GM12878 (cell line): Measurements from ENCODE around the gene YAP1. TPM values are rescaled to one million over a fixed set of nuclear protein-coding genes. Genes with fewer than 3 reads are reported as not detected.

ENCODE experiments used
- ATAC-seq: fragments of 200-7000 bp; cut with Tn5 transposase; 3 replicates; pipeline ENCODE4 v1.9.1; 2020; ENCODE audit warnings: mild to moderate bottlenecking, moderate library complexity
- BruUV-seq: library from RNA; stranded (reverse); fragments of 400-500 nt; replicated peaks from 2 replicates; lab custom pipeline; 2021; lab: Mats Ljungman, UMichigan
- CTCF ChIA-PET: fragments of 300-600 bp; sonication (Branson Sonifier 250); formaldehyde crosslinking; extraction: SDS; loops from one replicate; lab custom pipeline; 2021; ENCODE audit warnings: inconsistent platforms; lab: Yijun Ruan, JAX
- POLR2A ChIA-PET: fragments of 350-600 bp; formaldehyde crosslinking; extraction: SDS; loops from one replicate; lab custom pipeline; 2021; ENCODE audit warnings: inconsistent platforms; lab: Charles Lee
- RAD21 ChIA-PET: fragments of 300-600 bp; sonication (Branson Sonifier 250); formaldehyde crosslinking; loops from one replicate; lab custom pipeline; 2023; ENCODE audit warnings: antibody characterized with exemption; ENCODE audit not compliant: unreplicated experiment; lab: Charles Lee
- SMC1A ChIA-PET: fragments of 300-600 bp; sonication (Branson Sonifier 250); formaldehyde crosslinking; loops from one replicate; lab custom pipeline; 2023; ENCODE audit not compliant: unreplicated experiment, uncharacterized antibody; lab: Charles Lee
- DNase-seq: peaks from one replicate; pipeline ENCODE4 v3.0.0-alpha.2; 2011; ENCODE audit warnings: low read depth, low spot score
- FAIRE-seq: peaks from 3 replicates; lab custom pipeline; 2011; peaks lifted over from hg19 to GRCh38; lab: Jason Lieb, UNC
- H2AFZ ChIP-seq: 2 replicates; pipeline ENCODE4 v1.6.0; 2011; ENCODE audit warnings: low read depth, low read length, control low read depth; ENCODE audit not compliant: control insufficient read depth
- H3K27ac ChIP-seq: 2 replicates; pipeline ENCODE4 v1.5.1; 2011; ENCODE audit warnings: control low read depth; ENCODE audit not compliant: control insufficient read depth, insufficient read depth
- H3K27me3 ChIP-seq, 2 experiments: replicated peaks in 1 of 2; 2 replicates each; pipeline versions ENCODE4 v1.6.0 to v1.6.1; 2011; ENCODE audit warnings: low read length in 1 of 2; ENCODE audit not compliant: control insufficient read depth in 2 of 2, insufficient read depth in 2 of 2
- H3K36me3 ChIP-seq, 2 experiments: 2 replicates each; pipeline ENCODE4 v1.5.1; 2011; ENCODE audit warnings: low read length in 1 of 2; ENCODE audit not compliant: control insufficient read depth in 2 of 2, insufficient read depth in 2 of 2
- H3K4me1 ChIP-seq: 2 replicates; pipeline ENCODE4 v1.6.1; 2011; ENCODE audit warnings: mild to moderate bottlenecking, low read length, moderate library complexity, mixed read lengths; ENCODE audit not compliant: control insufficient read depth, insufficient read depth
- H3K4me2 ChIP-seq: 2 replicates; pipeline ENCODE4 v1.6.0; 2011; ENCODE audit warnings: control low read depth; ENCODE audit not compliant: control insufficient read depth, insufficient read depth
- H3K4me3 ChIP-seq: fragments of 200-600 bp; sonication (generic); 2 replicates; pipeline ENCODE4 v1.5.1; 2016
- H3K79me2 ChIP-seq: 2 replicates; pipeline ENCODE4 v1.6.0; 2011; ENCODE audit warnings: low read length; ENCODE audit not compliant: control insufficient read depth, insufficient read depth
- H3K9ac ChIP-seq: 2 replicates; pipeline ENCODE4 v1.8.0; 2011; ENCODE audit warnings: low read length, control low read depth, mixed read lengths; ENCODE audit not compliant: control insufficient read depth, insufficient read depth
- H3K9me3 ChIP-seq: replicated peaks from 3 replicates; pipeline ENCODE4 v1.5.1; 2011; ENCODE audit warnings: mild to moderate bottlenecking, low read length; ENCODE audit not compliant: control insufficient read depth, insufficient read depth
- H4K20me1 ChIP-seq: 2 replicates; pipeline ENCODE4 v1.6.0; 2011; ENCODE audit not compliant: control insufficient read depth, insufficient read depth
- ATF7 ChIP-seq: fragments of 450-650 bp; IDR thresholded peaks from 2 replicates; pipeline ENCODE4 v1.6.1; 2016; ENCODE audit warnings: low read depth, mild to moderate bottlenecking
- BMI1 ChIP-seq: fragments of 450-650 bp; IDR thresholded peaks from 2 replicates; pipeline ENCODE4 v1.6.1; 2016; ENCODE audit warnings: mild to moderate bottlenecking, moderate library complexity, borderline replicate concordance
- EGR1 ChIP-seq, 2 experiments: IDR thresholded peaks; 1 replicate in 1 of 2; 2 replicates in 1 of 2; pipeline ENCODE4 v1.6.1; 2011 to 2012; ENCODE audit warnings: low read depth in 2 of 2, low read length in 2 of 2, borderline replicate concordance in 1 of 2, mild to moderate bottlenecking in 1 of 2, moderate library complexity in 1 of 2
- GATAD2B ChIP-seq: fragments of 450-650 bp; conservative IDR thresholded peaks from 2 replicates; pipeline ENCODE4 v1.6.1; 2017; ENCODE audit warnings: low read depth, mild to moderate bottlenecking, moderate library complexity
- JUNB ChIP-seq: IDR thresholded peaks from 2 replicates; pipeline ENCODE4 v1.6.1; 2016; ENCODE audit warnings: antibody characterized with exemption, mild to moderate bottlenecking
- LARP7 ChIP-seq: fragments of 450-650 bp; IDR thresholded peaks from 2 replicates; pipeline ENCODE4 v1.6.1; 2017; ENCODE audit warnings: mild to moderate bottlenecking
- WGBS: methylation state at CpG from one replicate; pipeline ENCODE4 v1.1.6; 2016; ENCODE audit warnings: low lambda C conversion rate; ENCODE audit not compliant: insufficient replicate concordance, insufficient coverage; ENCODE audit errors: missing lambda C conversion rate; 5-methylcytosine and 5-hydroxymethylcytosine counted together
- in situ Hi-C: fragments of 300-500 bp; cut with MboI; formaldehyde crosslinking; loops from 9 replicates; pipeline ENCODE4 v1.14.3; 2018; ENCODE audit warnings: mixed read lengths
- intact Hi-C: fragments of 100-400 bp; cut with micrococcal nuclease; formaldehyde crosslinking; loops from one replicate; pipeline ENCODE4 v1.14.2; 2022; ENCODE audit not compliant: unreplicated experiment
- polyA plus RNA-seq, 11 experiments: library from polyadenylated mRNA; depleted of rRNA in 4 of 11; unstranded in 6 of 11; stranded (reverse) in 5 of 11; fragments of >200 nt; fragmentation: Nextera tagmentation in 4 of 11; fragmentation: Illumina TruSeq in 1 of 11; extraction: Ambion mirVana in 4 of 11; extraction: Trizol in 1 of 11; gene quantifications; 1 replicate in 1 of 11; 2 replicates in 10 of 11; pipeline versions ENCODE4 v1.2.1 to v1.2.3, GENCODE V29; 2011 to 2016; ENCODE audit warnings: inconsistent platforms in 2 of 11, missing spikeins in 2 of 11, low read depth in 1 of 11
- total RNA-seq, 4 experiments: library from RNA; depleted of rRNA in 3 of 4; stranded (reverse); fragments of >200 nt in 3 of 4; fragmentation: Illumina TruSeq in 1 of 4; extraction: Trizol in 1 of 4; gene quantifications; 2 replicates each; pipeline versions ENCODE4 v1.2.1 to v1.2.3, GENCODE V29; 2013 to 2021

The YAP1 gene
- total and polyA plus RNA-seq, 10 of the 15 experiments (the other 5 are each of a cell fraction or from before 2014, with no cell fraction given) = 0.03 to 0.33 (median 0.10) TPM; not detected in 6

GRCh38 chr11:102268985-102269470, 158.8 kb downstream of the YAP1 start:
- no peaks in the 10 kb centered on the region; the same call in 1 of the 2 replicates for H3K4me1 ChIP-seq
- H3K27ac ChIP-seq = no peak overlapping the region
- FAIRE-seq (peak; percentile 62), ATAC-seq (no peak), DNase-seq (no peak)
- H2AFZ ChIP-seq = no peak overlapping the region; the same call in 1 of the 2 replicates
- peak overlapping the region; percentile 28 for H3K4me2 ChIP-seq
- H3K4me3 ChIP-seq = peak overlapping the region; percentile 66
- ChIA-PET SMC1A (interaction anchor here (0.6 to 3.1 kb wide), 16 partner anchors 11 to 408 kb away, joined by 3 to 17 read pairs (median 5); no protein-coding TSS in a partner anchor), POLR2A (interaction anchor here (0.8 kb wide), 1 partner anchor 19 kb away, joined by 3 read pairs; no protein-coding TSS in a partner anchor), RAD21 (interaction anchor here (0.6 to 2.0 kb wide), 9 partner anchors 10 to 840 kb away, joined by 3 to 11 read pairs (median 3); partner anchors contain the start of gene DYNC2H1), CTCF (interaction anchor here (0.6 to 2.9 kb wide), 14 partner anchors 11 to 1824 kb away, joined by 3 to 19 read pairs (median 6); no protein-coding TSS in a partner anchor)
- no peaks in the 10 kb centered on the region for H3K36me3 ChIP-seq
- no peaks in the 10 kb centered on the region for H4K20me1 ChIP-seq
- BruUV-seq = no TSS peak
- H3K9me3 ChIP-seq = no peaks in the 10 kb centered on the region
- peaks cover 0 to 8% of the 10 kb centered on the region in 2 experiments; a peak in 2 of 4 replicates for H3K27me3 ChIP-seq
- H3K79me2 ChIP-seq = no peaks in the 10 kb centered on the region
- in situ Hi-C loops (no loop called here), intact Hi-C loops (no loop called here)
- no peak overlapping the region for H3K9ac ChIP-seq
- under 1% methylated on average over 6 of the region's 6 CpGs for WGBS
- TF ChIP-seq BMI1 (0 out of 2 replicates have a peak, but pooled peaks have one; percentile 33), ATF7 (peak; percentile 29; the same call in 1 of the 2 replicates), JUNB (no peak)

DNA sequence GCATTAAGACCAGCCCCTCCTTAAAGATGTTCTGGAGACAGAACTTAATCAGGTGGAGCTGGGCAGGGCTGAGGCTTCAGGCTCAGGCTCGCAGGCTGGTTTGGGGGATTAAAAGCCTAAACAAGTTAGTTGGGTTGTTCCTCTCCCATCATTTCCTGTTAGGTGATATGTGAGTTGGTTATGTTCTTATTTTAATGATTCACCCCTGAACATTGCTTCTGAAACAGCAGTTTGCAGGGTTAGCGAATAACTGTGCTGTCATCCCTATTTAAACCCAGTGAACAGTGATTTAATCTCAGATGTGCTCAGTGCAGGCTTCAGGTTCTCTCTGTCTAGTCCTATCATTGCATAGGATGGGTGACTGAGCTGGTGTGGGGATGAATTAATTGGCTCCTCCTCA, 159.7 kb downstream of the YAP1 start:
- H3K27ac ChIP-seq = no peak overlapping the region
- H3K36me3 ChIP-seq = no peaks in the 10 kb centered on the region
- H3K27me3 ChIP-seq = peaks cover 0 to 8% of the 10 kb centered on the region in 2 experiments; a peak in 2 of 4 replicates
- DNase-seq (no peak), FAIRE-seq (no peak), ATAC-seq (no peak)
- H2AFZ ChIP-seq = no peak overlapping the region
- POLR2A ChIA-PET = interaction anchor here (1.6 kb wide), 1 partner anchor 10 kb away, joined by 4 read pairs; no protein-coding TSS in a partner anchor
- no peaks in the 10 kb centered on the region; the same call in 1 of the 2 replicates for H3K4me1 ChIP-seq
- H4K20me1 ChIP-seq = no peaks in the 10 kb centered on the region
- H3K9ac ChIP-seq = no peak overlapping the region
- no peaks in the 10 kb centered on the region for H3K79me2 ChIP-seq
- TF ChIP-seq LARP7 (no peak), EGR1 (IDR thresholded peaks at IDR 0.05; ENCODE audit: borderline replicate concordance in 1 of 2, low read depth in 2 of 2, low read length in 2 of 2) (no peak), GATAD2B (no peak)
- WGBS = 29% methylated on average over 2 of the region's 2 CpGs
- intact Hi-C loops (no loop called here), in situ Hi-C loops (no loop called here)
- no peak overlapping the region for H3K4me3 ChIP-seq
- no peaks in the 10 kb centered on the region; the same call in 2 of the 3 replicates for H3K9me3 ChIP-seq
- RAD21 ChIA-PET = interaction anchor here (1.2 to 2.0 kb wide), 3 partner anchors 10 to 71 kb away, joined by 3 to 11 read pairs (median 4); no protein-coding TSS in a partner anchor
- no TSS peak for BruUV-seq
- SMC1A ChIA-PET = interaction anchor here (1.1 to 3.1 kb wide), 7 partner anchors 10 to 409 kb away, joined by 3 to 17 read pairs (median 6); no protein-coding TSS in a partner anchor
- H3K4me2 ChIP-seq = no peak overlapping the region
- CTCF ChIA-PET = interaction anchor here (1.4 to 2.9 kb wide), 4 partner anchors 10 to 396 kb away, joined by 4 to 19 read pairs (median 12); no protein-coding TSS in a partner anchor
